Measurements from ENCODE around the gene RPL9.

- no peak for TF ChIP-seq CTCF (IDR thresholded peaks at IDR 0.05; ENCODE audit: borderline replicate concordance, extremely low read depth, low read length, poor library complexity, severe bottlenecking)
- no peak for TF ChIP-seq EZH2 (IDR thresholded peaks at IDR 0.05; ENCODE audit: borderline replicate concordance, low read depth, low read length, severe bottlenecking)
These were observed 17.1 kb downstream of the RPL9 start for GRCh38 chr4:39441593-39441992.

Data from DND-41 (cell line).